ENCODE measurements around the gene MAP4K2.
A peak's percentile ranks its signal among the peaks of the same experiment; 100 is the strongest.
"Not testable (repeated sequence)": the region's sequence is repeated elsewhere in the genome, so short reads cannot be mapped to it uniquely, and the experiment has no call there.

The MAP4K2 gene
- 74.9 to 247 (median 162) reads per million in 3 experiments for total RNA-seq

- peak; percentile 89 for DNase-seq
Measured at GRCh38 chr11:64803158-64803845, at the start of gene MAP4K2. Gene MAP4K2 (minus strand): TSS chr11:64803214. CDS start chr11:64803149, 65 bp downstream.

- DNase-seq: no peak
Measured at GRCh38 chr11:64851831-64852351, 48.9 kb upstream of the MAP4K2 start.

GRCh38 chr11:64850979-64851567, 48.1 kb upstream of the MAP4K2 start:
- DNase-seq: peak; percentile 57

- DNase-seq: no peak
Measured at GRCh38 chr11:64849598-64850356, 46.8 kb upstream of the MAP4K2 start.

GRCh38 chr11:64848826-64849597, 46.0 kb upstream of the MAP4K2 start:
- DNase-seq: no peak

GRCh38 chr11:64848214-64848825, 45.3 kb upstream of the MAP4K2 start:
- DNase-seq: no peak

- peak; percentile 84 for DNase-seq
Measured at GRCh38 chr11:64846998-64847666, 44.1 kb upstream of the MAP4K2 start.

- DNase-seq: not testable (repeated sequence)
Measured at GRCh38 chr11:64845776-64846129, 42.7 kb upstream of the MAP4K2 start.

- DNase-seq: no peak
Measured at GRCh38 chr11:64845129-64845775, 42.2 kb upstream of the MAP4K2 start.

- DNase-seq: peak; percentile 71
Measured at GRCh38 chr11:64844330-64845128, 41.5 kb upstream of the MAP4K2 start, which contains the start of gene CDC42BPG. Gene CDC42BPG (minus strand): TSS chr11:64844653. CDS start chr11:64844569, 84 bp downstream.

- no peak for DNase-seq
Measured at GRCh38 chr11:64843686-64844329, 40.8 kb upstream of the MAP4K2 start.

GRCh38 chr11:64842851-64843685, 40.1 kb upstream of the MAP4K2 start:
- no peak for DNase-seq

- DNase-seq: no peak
Measured at GRCh38 chr11:64842366-64842759, 39.3 kb upstream of the MAP4K2 start.

- DNase-seq: no peak
Measured at GRCh38 chr11:64841592-64842365, 38.8 kb upstream of the MAP4K2 start.

- DNase-seq: no peak
Measured at GRCh38 chr11:64839887-64840782, 37.1 kb upstream of the MAP4K2 start.

GRCh38 chr11:64839335-64839734, 36.3 kb upstream of the MAP4K2 start:
- DNase-seq: no peak
